ENCODE data around the gene TNS1.

Gene TNS1

GRCh38 chr2:217774232-217774631 lies 228.6 kb downstream of the TNS1 start:
- in situ Hi-C loops (cut with HindIII; ENCODE audit: low pct_ligation_motif_present, low pct_unique_long_range_greater_than_20kb, low sequenced_read_pairs), result no loop called here
- DNase-seq, result no peak

DNA sequence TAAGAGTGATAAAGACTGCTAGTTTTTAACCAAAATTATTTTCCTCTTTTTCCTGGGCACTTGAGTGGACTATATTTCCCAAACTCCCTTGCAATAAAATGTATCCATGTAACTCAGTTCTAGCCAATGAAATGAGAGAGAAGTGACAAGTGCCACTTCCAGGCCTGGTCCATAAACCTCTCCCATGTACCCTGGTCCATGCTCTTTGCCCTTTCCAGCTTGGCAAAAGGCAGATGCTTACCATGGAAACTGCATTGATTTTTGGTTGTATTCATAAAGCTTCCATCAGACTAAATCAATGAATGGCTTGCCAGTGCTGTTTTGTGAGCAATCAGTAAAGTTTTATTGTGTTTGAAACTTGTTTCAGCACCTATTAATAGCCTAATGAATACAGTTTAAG lies 229.3 kb downstream of the TNS1 start:
- no peak for DNase-seq
- in situ Hi-C loops (cut with HindIII; ENCODE audit: low pct_ligation_motif_present, low pct_unique_long_range_greater_than_20kb, low sequenced_read_pairs), result no loop called here

DNA sequence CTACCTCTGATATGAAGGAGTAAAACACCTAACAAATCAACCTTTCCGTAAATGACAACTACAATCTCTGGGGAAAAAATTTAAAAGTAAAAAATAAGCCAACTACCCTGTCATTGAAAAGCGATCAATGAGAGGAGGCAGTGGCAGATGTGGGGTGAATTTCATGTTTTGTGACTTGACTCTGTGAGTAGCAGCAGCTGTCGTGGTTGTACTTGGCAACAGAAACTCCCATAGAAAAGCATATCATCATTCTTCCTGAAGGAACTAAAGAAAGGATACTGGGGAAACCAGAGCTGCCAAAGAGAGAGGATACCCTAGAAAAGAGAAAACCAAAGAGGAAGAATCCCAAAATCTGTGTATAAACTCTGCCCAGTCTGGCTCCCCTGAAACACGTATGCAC lies 236.4 kb downstream of the TNS1 start:
- in situ Hi-C loops (cut with HindIII; ENCODE audit: low pct_ligation_motif_present, low pct_unique_long_range_greater_than_20kb, low sequenced_read_pairs), result no loop called here
- DNase-seq, result no peak

- in situ Hi-C loops (cut with HindIII; ENCODE audit: low pct_ligation_motif_present, low pct_unique_long_range_greater_than_20kb, low sequenced_read_pairs), result no loop called here
- no peak for DNase-seq
Measured at GRCh38 chr2:217761645-217762277, 241.0 kb downstream of the TNS1 start.

DNA sequence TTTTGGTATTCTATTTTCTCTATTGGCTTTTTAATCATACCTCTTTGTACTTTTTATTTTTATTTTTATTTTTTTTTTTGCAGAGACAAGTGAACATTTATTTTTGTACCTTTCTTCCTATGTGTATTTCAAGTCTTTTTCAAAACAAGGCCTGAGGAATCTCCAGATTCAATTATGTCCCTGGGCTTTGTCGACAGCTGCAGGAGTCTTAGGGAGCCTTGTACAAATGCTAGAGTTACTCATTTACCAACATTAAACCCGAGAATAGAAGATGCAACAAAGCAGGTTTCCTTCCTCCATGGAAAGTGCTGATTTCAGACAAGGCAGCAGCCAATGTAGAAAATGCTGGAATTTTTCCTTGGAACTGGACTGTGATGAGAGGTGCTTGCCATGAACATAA lies 242.8 kb downstream of the TNS1 start:
- in situ Hi-C loops (cut with HindIII; ENCODE audit: low pct_ligation_motif_present, low pct_unique_long_range_greater_than_20kb, low sequenced_read_pairs), result no loop called here
- DNase-seq, result no peak

- no peak for DNase-seq
- in situ Hi-C loops (cut with HindIII; ENCODE audit: low pct_ligation_motif_present, low pct_unique_long_range_greater_than_20kb, low sequenced_read_pairs), result no loop called here
Measured at GRCh38 chr2:217757108-217757463, 245.7 kb downstream of the TNS1 start.

GRCh38 chr2:217756375-217757107 lies 246.3 kb downstream of the TNS1 start:
- DNase-seq, result peak; percentile 44
- in situ Hi-C loops (cut with HindIII; ENCODE audit: low pct_ligation_motif_present, low pct_unique_long_range_greater_than_20kb, low sequenced_read_pairs), result no loop called here

DNA sequence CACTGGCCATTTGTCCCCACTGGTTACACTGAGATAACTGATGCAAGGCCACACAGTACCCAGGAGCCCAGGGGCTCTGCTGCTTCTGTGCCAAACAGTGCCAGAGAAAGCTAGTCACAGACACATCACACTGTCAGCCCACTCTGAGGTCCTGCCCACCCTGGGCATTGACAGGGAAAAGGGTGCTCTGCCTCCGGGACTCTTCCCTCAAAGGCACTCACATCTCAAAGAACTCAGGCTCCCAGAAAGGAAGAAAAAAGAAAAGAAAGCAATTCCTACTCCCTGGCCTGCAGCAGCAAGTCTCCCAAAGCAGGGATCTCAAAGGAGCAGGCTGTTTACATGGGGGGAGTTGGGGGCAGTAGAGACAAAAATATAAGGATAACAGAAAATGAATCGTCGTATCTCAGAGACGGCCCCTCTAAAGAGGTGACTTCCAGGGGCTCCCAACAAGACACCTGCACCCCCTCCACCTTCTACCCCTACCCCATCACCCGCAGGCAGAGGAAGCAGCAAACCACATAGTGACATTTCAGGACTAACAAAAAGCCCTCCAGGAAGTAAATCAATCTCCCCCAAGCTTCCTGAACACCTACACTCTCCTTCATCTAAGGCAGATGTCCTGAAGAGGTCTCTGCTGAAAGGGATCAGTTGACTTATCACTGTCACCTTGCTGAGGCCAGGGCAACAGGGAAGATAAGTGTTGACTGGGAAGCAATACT lies 247.6 kb downstream of the TNS1 start:
- no peak for DNase-seq
- in situ Hi-C loops (cut with HindIII; ENCODE audit: low pct_ligation_motif_present, low pct_unique_long_range_greater_than_20kb, low sequenced_read_pairs), result no loop called here

DNA sequence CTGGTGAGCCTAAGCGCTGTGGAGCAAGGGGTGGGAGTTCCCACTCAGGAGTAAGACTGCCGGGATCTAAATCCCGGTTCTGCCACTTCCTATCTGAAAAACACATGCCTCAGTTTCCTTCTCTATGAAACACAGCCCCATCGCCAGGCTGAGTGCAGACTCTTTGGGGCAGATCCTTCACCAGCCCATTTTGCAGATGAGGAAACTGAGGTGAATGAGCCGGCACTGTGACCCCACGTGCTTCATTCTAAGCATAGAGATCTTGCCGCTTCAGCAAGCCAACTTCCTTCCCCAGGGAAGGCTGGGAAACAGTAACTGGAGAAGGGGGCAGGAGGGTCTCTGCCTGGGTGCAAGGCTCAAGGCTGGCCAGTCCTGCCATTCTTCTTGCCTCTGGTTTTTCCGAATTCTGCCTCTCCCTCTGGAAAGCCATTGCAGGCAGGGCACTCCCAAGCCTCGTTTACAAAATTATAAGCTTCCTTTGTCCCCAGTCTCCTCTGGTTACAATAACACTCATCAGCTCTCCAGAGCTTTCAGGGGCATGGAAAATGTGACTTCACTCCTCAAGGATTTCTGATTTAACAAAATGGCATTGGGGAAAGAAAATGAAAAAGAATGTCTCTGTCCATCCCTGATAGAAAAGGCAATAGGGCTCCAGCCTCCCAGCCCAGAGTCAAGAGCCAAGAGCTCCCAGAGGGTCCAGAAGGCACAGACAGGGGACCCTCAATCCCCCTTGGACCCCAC lies 249.2 kb downstream of the TNS1 start:
- no peak for DNase-seq
- in situ Hi-C loops (cut with HindIII; ENCODE audit: low pct_ligation_motif_present, low pct_unique_long_range_greater_than_20kb, low sequenced_read_pairs), result no loop called here

- in situ Hi-C loops (cut with HindIII; ENCODE audit: low pct_ligation_motif_present, low pct_unique_long_range_greater_than_20kb, low sequenced_read_pairs), result no loop called here
- no peak for DNase-seq
Measured at GRCh38 chr2:217752714-217753459, 249.9 kb downstream of the TNS1 start.

GRCh38 chr2:217751952-217752351 lies 250.8 kb downstream of the TNS1 start:
- DNase-seq, result no peak
- in situ Hi-C loops (cut with HindIII; ENCODE audit: low pct_ligation_motif_present, low pct_unique_long_range_greater_than_20kb, low sequenced_read_pairs), result no loop called here

GRCh38 chr2:217751192-217751591 lies 251.6 kb downstream of the TNS1 start:
- in situ Hi-C loops (cut with HindIII; ENCODE audit: low pct_ligation_motif_present, low pct_unique_long_range_greater_than_20kb, low sequenced_read_pairs), result no loop called here
- no peak for DNase-seq
